HG03196 (cell line): ENCODE measurements around the gene KIAA1217.

ENCODE experiments used
- ATAC-seq: cut with Tn5 transposase; IDR thresholded peaks from one replicate; pipeline ENCODE4 v1.9.1; 2021; ENCODE audit not compliant: unreplicated experiment

The KIAA1217 gene

GRCh38 chr10:24394461-24395190 is 185.7 kb downstream of the KIAA1217 start:
- peak; percentile 75 for ATAC-seq

DNA sequence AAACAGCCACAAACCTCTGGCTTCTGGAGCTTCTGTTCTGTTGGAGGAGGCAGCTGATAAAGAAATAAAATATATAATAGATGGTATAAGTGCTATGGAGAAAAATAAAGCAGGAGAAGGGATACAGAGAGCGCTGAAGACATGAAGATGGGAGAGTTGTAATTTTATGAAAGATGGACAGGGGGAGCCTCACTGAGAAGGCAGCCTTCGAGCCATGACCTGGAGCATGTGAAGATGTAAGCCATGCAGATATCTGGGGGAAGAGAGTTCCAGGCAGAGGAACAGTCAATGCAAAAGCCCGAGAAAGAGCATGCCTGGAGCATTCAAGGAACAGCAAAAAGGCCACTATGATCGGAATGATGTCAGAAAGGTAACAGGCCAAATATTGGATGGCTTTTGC is 187.5 kb downstream of the KIAA1217 start:
- no peak for ATAC-seq

- no peak for ATAC-seq
These were observed 188.7 kb downstream of the KIAA1217 start for GRCh38 chr10:24397662-24398061.

DNA sequence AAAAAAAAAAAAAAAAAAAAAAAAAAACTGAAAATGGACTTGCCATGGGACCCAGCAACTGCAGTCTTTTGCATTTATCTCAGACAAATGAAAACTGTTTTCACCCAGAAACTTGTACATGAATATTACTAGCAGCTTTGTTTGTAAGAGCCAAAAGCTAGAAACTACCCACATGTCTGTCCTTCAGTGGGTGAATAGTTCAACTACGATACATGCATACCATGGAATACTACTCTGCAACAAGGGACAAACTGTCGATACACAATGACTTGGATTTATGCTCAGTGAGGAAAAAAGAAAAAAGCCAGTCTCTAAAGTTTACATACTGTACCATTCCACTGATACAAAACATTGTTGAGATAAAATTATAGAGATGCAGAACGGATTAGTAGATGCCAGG is 195.6 kb downstream of the KIAA1217 start:
- no peak for ATAC-seq

DNA sequence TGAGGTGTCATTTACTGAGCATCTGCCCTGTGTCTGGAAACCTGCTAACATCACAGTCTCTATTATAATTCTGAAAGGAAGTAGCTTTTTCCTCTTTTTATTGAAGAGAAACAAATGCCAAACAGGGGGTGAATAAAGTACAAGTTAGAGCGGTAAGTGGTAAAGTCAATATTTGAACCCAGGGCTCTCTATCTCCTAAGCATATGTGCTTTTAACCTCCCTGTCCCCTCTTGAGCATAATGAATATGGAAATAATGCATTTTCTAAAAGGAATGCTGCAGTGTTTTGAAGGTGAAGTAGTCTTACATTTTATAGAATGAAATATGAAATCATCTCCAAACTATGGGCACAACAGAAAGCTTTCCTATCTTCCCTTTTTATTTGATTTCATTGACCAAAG is 196.7 kb downstream of the KIAA1217 start:
- ATAC-seq, result no peak

- ATAC-seq, result no peak
These were observed 198.0 kb downstream of the KIAA1217 start for GRCh38 chr10:24406809-24407483.

GRCh38 chr10:24407928-24408327 is 199.0 kb downstream of the KIAA1217 start:
- ATAC-seq, result no peak

- no peak for ATAC-seq
These were observed 199.4 kb downstream of the KIAA1217 start for GRCh38 chr10:24408365-24408764.

DNA sequence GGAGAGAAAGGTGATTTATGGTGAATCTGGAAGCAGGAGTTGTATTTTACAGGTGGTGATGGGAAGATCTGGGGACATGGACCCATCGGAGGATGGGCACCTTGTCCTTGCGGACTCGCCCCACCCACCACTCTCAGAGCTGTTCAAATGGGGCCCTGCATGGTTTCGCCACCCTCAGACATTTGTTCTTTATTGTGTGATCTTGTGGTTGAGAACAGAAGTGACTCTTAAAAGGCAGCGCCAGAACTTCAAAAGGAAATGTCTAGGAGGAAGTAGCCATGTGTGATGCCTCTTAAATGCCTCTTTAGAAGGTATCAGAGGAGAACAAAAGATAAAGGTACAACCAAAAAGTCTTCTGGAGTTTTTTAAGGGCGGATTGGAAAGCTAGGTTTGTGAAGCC is 205.7 kb downstream of the KIAA1217 start:
- ATAC-seq, result no peak

- no peak for ATAC-seq
These were observed 206.7 kb downstream of the KIAA1217 start for GRCh38 chr10:24415455-24416125.

DNA sequence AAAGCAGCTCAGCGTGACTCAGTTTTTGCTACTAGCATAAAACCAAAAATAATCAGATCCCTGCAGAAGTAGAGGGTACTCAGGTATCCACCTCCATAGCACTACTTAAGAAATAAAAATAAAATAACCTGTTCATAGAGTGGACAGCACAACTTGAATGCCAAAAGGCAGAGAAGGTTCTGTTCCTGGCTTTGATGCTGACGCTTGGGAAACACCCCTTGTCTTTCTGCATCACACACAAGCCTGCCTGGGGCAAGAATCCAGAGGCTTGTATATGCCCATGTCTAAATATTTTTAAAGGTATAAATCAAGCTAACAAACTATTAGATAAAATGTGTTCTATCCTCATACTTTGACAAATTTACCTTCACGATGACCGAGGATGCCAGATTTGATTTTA is 207.3 kb downstream of the KIAA1217 start:
- ATAC-seq, result no peak

GRCh38 chr10:24417053-24417452 is 208.1 kb downstream of the KIAA1217 start:
- ATAC-seq, result no peak

GRCh38 chr10:24418532-24418931 is 209.6 kb downstream of the KIAA1217 start:
- no peak for ATAC-seq

- no peak for ATAC-seq
These were observed 210.1 kb downstream of the KIAA1217 start for GRCh38 chr10:24419066-24419465.

DNA sequence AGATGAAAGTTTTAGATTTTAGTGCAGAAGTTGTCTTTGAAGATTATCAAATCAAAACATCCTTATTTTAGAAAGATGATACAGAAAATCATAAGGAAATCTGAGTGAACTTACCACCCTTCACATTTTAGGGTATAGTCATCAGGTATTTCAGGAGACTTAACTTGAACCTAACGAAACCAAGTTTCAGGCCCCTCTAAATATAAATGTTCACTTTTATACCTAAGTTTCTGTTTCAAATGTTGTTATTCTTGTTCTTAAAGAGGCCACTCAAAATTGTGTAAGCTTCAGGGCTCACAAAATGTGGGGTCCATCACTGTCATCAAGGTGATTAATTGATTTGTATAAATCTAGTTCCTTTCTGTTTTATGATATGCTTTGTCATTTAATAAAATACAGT is 216.2 kb downstream of the KIAA1217 start:
- no peak for ATAC-seq

DNA sequence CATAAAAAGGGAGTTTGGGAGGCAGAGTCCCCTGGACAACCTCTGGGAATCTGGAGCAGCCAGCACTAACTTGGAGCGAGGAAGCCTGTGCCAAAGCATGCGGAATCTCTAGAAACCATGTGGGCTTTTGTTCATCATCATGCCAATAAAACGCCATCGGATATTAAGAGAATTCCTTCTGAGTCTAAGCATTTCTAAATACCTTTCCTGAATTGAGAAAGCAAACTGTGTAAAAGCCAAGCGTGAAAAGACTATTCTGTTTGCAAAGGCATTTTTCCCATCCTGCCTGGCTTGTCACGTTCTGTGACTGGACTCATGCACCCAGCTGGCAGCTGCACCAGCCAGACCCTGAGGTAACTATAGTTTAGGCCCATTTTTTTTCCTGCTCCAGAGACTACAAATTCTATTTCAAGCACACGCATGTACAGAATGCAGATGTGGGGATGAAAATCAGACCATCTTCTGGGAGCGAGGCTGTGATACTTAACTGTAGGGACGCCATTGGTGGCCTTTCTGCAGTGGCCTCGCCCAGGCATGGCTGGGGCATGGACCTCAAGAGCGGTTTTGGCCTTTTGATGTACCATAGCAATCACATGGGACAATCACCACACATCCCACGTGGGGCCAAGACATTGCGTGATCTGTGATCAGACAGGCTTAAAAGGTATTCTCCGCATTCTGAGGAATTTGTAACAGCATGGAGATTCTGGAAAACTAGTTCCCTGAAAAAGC is 218.9 kb downstream of the KIAA1217 start:
- no peak for ATAC-seq

- ATAC-seq, result no peak
These were observed 219.5 kb downstream of the KIAA1217 start for GRCh38 chr10:24428410-24428782.

GRCh38 chr10:24430591-24430990 is 221.7 kb downstream of the KIAA1217 start:
- ATAC-seq, result no peak

- ATAC-seq, result no peak
These were observed 223.8 kb downstream of the KIAA1217 start for GRCh38 chr10:24432478-24433416.

- ATAC-seq, result no peak
These were observed 224.8 kb downstream of the KIAA1217 start for GRCh38 chr10:24433705-24434104.
